ENCODE measurements around the gene CYGB.

CYGB gene

DNA sequence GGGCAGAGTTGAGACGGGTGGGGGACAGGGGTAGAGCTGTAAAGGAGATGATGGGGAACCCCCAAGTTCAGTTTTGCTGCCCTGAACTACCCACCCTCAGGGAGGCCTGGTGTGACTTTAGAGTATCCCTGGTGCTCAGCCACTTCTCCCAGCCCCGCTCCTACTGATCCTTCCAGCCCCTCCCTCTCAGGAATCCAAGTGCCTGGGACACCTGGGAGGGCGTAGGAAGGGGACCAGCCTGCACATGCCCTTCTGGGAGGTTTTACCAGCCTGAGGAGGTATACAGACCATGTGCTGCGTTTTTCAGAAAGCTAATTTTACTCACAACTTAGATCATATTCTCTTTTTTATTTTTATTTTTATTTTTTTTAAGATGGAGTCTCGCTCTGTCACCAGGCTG is 44.0 kb upstream of the CYGB start:
- no peak overlapping the region for H3K4me3 ChIP-seq (ENCODE audit: low read depth, low read length)
- no peak for DNase-seq (ENCODE audit: low read depth)
- no peak for TF ChIP-seq CTCF (IDR thresholded peaks at IDR 0.05; ENCODE audit: control insufficient read depth, extremely low read depth, insufficient read depth)

GRCh38 chr17:76579281-76579680 is 41.8 kb upstream of the CYGB start:
- no peak for TF ChIP-seq CTCF (IDR thresholded peaks at IDR 0.05; ENCODE audit: control insufficient read depth, extremely low read depth, insufficient read depth)
- no peak overlapping the region for H3K4me3 ChIP-seq (ENCODE audit: low read depth, low read length)
- DNase-seq (ENCODE audit: low read depth), result no peak

- no peak for DNase-seq (ENCODE audit: low read depth)
- no peak overlapping the region for H3K4me3 ChIP-seq (ENCODE audit: low read depth, low read length)
- no peak for TF ChIP-seq CTCF (IDR thresholded peaks at IDR 0.05; ENCODE audit: control insufficient read depth, extremely low read depth, insufficient read depth)
These were observed 40.9 kb upstream of the CYGB start for GRCh38 chr17:76578376-76578775.

DNA sequence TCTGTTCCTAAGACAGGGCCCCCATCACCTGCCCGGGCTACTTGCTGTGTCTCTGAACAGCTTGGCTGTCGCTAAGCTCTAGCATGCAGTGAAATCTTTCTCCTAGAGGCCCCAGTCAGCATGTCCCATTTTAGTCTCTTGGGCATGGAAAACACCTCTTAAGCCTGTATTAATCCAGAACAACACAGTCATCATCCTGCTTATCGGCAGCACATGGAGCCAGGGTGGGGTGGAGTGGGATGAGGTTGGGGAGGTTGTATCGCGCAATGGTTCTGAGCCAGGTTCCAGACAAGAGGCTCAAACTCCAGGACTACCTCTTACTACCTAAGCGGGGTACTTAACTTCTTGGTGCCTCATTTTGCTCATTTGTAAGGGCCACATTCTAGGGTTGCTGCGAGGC is 40.4 kb upstream of the CYGB start:
- TF ChIP-seq CTCF (IDR thresholded peaks at IDR 0.05; ENCODE audit: control insufficient read depth, extremely low read depth, insufficient read depth), result no peak
- DNase-seq (ENCODE audit: low read depth), result no peak

DNA sequence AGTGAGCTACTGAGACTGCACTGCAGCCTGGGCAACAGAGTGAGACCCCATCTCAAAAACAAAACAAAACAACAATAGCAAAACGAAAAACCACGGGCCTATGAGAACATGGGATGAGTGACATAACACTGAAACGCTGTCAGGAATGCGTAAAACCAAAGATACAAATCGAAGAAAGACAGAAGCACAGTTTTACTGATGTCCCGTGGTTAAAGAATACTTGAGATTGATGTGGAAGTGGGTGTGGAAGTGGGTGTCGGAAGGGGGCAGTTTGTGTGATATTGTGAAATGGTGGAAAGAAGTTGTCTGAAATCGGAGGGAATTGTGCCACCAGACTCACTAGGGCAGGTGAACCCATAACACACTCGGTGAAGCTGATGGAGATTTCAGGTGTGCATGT is 38.7 kb upstream of the CYGB start:
- H3K4me3 ChIP-seq (ENCODE audit: low read depth, low read length), result no peak overlapping the region
- DNase-seq (ENCODE audit: low read depth), result no peak
- no peak for TF ChIP-seq CTCF (IDR thresholded peaks at IDR 0.05; ENCODE audit: control insufficient read depth, extremely low read depth, insufficient read depth)

More for the DNA sequence above, 40.4 kb upstream of the CYGB start:
- no peak overlapping the region for H3K4me3 ChIP-seq (ENCODE audit: low read depth, low read length)

- DNase-seq (ENCODE audit: low read depth), result no peak
- H3K4me3 ChIP-seq (ENCODE audit: low read depth, low read length), result no peak overlapping the region
- no peak for TF ChIP-seq CTCF (IDR thresholded peaks at IDR 0.05; ENCODE audit: control insufficient read depth, extremely low read depth, insufficient read depth)
These were observed 38.1 kb upstream of the CYGB start for GRCh38 chr17:76575570-76575969.

DNA sequence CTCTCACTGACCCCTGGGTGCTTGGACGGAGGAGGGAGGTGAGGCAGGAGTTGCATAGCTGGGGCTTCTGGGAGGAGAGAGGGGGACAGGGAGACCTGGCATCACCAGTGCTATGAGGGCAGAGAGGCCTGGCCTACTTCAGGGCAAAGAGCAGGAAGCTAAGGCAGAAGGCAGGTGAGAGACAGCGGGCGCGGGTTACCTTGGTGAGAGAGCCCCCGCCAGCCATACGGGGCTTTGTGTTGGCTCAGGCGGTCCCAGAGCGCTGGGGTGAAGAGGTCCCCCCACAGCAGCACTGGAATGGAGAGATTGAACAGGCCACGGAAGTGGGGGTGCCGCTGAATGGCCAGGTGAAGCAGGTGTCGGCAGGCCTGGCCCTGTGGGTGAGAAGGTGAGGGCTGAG is 36.7 kb upstream of the CYGB start:
- no peak overlapping the region for H3K4me3 ChIP-seq (ENCODE audit: low read depth, low read length)
- no peak for DNase-seq (ENCODE audit: low read depth)
- TF ChIP-seq CTCF (IDR thresholded peaks at IDR 0.05; ENCODE audit: control insufficient read depth, extremely low read depth, insufficient read depth), result no peak
